Activated T-cell treated with anti-CD3 and anti-CD28 coated beads, Interleukin-2, amount 50 U/mL, for 48 hours (primary cell): ENCODE data around the gene SYPL1.

ENCODE experiments used
- DNase-seq, 2 experiments: peaks; one replicate each; pipeline ENCODE4 v3.0.0-alpha.2; 2020

The SYPL1 gene

GRCh38 chr7:106064771-106065574 lies 47.1 kb downstream of the SYPL1 start:
- DNase-seq, result no peak

- DNase-seq, result no peak
These were observed 47.8 kb downstream of the SYPL1 start for GRCh38 chr7:106064316-106064715.

GRCh38 chr7:106063692-106064091 lies 48.4 kb downstream of the SYPL1 start:
- DNase-seq, result no peak

- DNase-seq, result peak in 1 of 2 experiments; percentile 8
These were observed 49.1 kb downstream of the SYPL1 start for GRCh38 chr7:106063024-106063423.

GRCh38 chr7:106062521-106062931 lies 49.6 kb downstream of the SYPL1 start:
- DNase-seq, result no peak

GRCh38 chr7:106062006-106062405 lies 50.1 kb downstream of the SYPL1 start:
- DNase-seq, result peak in 1 of 2 experiments; percentile 21

- no peak for DNase-seq
These were observed 50.7 kb downstream of the SYPL1 start for GRCh38 chr7:106061301-106061979.

- DNase-seq, result peak in 1 of 2 experiments; percentile 4
These were observed 51.7 kb downstream of the SYPL1 start for GRCh38 chr7:106060394-106060920.

GRCh38 chr7:106059556-106059955 lies 52.6 kb downstream of the SYPL1 start:
- DNase-seq, result no peak

- no peak for DNase-seq
These were observed 53.2 kb downstream of the SYPL1 start for GRCh38 chr7:106058928-106059324.

GRCh38 chr7:106057962-106058927 lies 53.9 kb downstream of the SYPL1 start:
- no peak for DNase-seq

- DNase-seq, result no peak
These were observed 54.7 kb downstream of the SYPL1 start for GRCh38 chr7:106057204-106057961.

- DNase-seq, result peak; percentile 78 to 79
These were observed 55.5 kb downstream of the SYPL1 start for GRCh38 chr7:106056513-106057203.

GRCh38 chr7:106054971-106055532 lies 57.1 kb downstream of the SYPL1 start:
- no peak for DNase-seq

- no peak for DNase-seq
These were observed 57.8 kb downstream of the SYPL1 start for GRCh38 chr7:106054156-106054910.

GRCh38 chr7:106053109-106053508 lies 59.0 kb downstream of the SYPL1 start:
- no peak for DNase-seq

- DNase-seq, result no peak
These were observed 59.4 kb downstream of the SYPL1 start for GRCh38 chr7:106052681-106053080.

GRCh38 chr7:106050746-106051117 lies 61.4 kb downstream of the SYPL1 start:
- no peak for DNase-seq

GRCh38 chr7:106050002-106050745 lies 61.9 kb downstream of the SYPL1 start:
- no peak for DNase-seq
